SU-DHL-6 (cell line): Measurements from ENCODE around the gene HRK.

ENCODE experiments used
- EZH2phosphoT487 ChIP-seq: fragments of 200-600 bp; sonication (generic), shearing (Covaris generic); conservative IDR thresholded peaks from 2 replicates; pipeline ENCODE4 v1.6.1; 2018; ENCODE audit warnings: mild to moderate bottlenecking, antibody characterized with exemption, low read length, moderate library complexity, mixed read lengths
- TF ChIP-seq, protein P1 (sequence below): fragments of 200-600 bp; sonication (generic); IDR thresholded peaks from one replicate; pipeline ENCODE4 v1.5.1; 2017; ENCODE audit warnings: antibody characterized with exemption, mild to moderate bottlenecking, low read length, moderate library complexity; ENCODE audit not compliant: insufficient read depth, poor library complexity, severe bottlenecking

DNA sequence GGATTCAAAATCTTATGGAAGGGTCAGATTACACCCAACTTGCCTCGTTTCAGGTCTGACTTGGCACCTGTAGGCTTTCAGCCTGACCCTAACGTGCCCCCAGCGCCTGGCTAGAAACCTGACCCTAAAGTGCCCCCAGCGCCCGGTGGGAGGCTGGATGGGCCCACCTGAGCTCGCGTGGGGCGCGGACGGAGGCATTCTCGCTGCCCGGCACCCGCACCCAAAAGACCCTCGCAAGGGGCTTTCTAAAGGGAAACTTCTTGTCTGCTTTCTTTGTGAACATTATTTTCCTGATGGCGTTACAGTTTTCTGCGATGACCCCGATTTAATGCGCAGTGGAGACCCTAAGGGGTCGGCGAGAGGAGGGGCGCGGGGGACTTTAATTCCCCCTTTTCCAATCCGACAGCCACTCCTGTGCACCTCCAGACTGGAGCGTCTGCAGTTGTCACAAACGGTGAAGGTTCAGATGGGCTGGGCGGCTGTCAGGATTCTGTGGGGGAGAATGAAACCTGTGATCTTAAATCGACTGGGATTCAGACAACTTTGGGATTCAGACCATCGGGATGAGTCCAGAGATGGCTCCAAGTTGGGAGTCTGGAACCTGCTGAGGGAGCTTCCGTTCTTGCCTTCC lies 751 bp upstream of the HRK start:
- TF ChIP-seq, protein P1, sequence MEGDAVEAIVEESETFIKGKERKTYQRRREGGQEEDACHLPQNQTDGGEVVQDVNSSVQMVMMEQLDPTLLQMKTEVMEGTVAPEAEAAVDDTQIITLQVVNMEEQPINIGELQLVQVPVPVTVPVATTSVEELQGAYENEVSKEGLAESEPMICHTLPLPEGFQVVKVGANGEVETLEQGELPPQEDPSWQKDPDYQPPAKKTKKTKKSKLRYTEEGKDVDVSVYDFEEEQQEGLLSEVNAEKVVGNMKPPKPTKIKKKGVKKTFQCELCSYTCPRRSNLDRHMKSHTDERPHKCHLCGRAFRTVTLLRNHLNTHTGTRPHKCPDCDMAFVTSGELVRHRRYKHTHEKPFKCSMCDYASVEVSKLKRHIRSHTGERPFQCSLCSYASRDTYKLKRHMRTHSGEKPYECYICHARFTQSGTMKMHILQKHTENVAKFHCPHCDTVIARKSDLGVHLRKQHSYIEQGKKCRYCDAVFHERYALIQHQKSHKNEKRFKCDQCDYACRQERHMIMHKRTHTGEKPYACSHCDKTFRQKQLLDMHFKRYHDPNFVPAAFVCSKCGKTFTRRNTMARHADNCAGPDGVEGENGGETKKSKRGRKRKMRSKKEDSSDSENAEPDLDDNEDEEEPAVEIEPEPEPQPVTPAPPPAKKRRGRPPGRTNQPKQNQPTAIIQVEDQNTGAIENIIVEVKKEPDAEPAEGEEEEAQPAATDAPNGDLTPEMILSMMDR = no peak
- TF ChIP-seq EZH2phosphoT487 = no peak; the same call in 1 of the 2 replicates
